GM19463 (cell line): ENCODE data around the gene PATJ.

Experiments
- ATAC-seq: cut with Tn5 transposase; IDR thresholded peaks from one replicate; pipeline ENCODE4 v1.9.1; 2021; ENCODE audit warnings: mild to moderate bottlenecking, moderate library complexity; ENCODE audit not compliant: unreplicated experiment

Gene PATJ

GRCh38 chr1:62040973-62041372 lies 298.7 kb downstream of the PATJ start:
- ATAC-seq, result no peak

GRCh38 chr1:62043154-62043553 lies 300.9 kb downstream of the PATJ start:
- ATAC-seq, result no peak

- ATAC-seq, result no peak
Measured at GRCh38 chr1:62045574-62045973, 303.3 kb downstream of the PATJ start.

GRCh38 chr1:62046927-62047326 lies 304.6 kb downstream of the PATJ start:
- ATAC-seq, result no peak

- ATAC-seq, result no peak
Measured at GRCh38 chr1:62050165-62050564, 307.9 kb downstream of the PATJ start.

- no peak for ATAC-seq
Measured at GRCh38 chr1:62052946-62053345, 310.7 kb downstream of the PATJ start.

GRCh38 chr1:62054188-62054587 lies 311.9 kb downstream of the PATJ start:
- no peak for ATAC-seq

- no peak for ATAC-seq
Measured at GRCh38 chr1:62057230-62057629, 314.9 kb downstream of the PATJ start.

- no peak for ATAC-seq
Measured at GRCh38 chr1:62057641-62058290, 315.5 kb downstream of the PATJ start.

GRCh38 chr1:62058956-62059355 lies 316.7 kb downstream of the PATJ start:
- no peak for ATAC-seq

- ATAC-seq, result no peak
Measured at GRCh38 chr1:62062087-62062486, 319.8 kb downstream of the PATJ start.

GRCh38 chr1:62064829-62065407 lies 322.6 kb downstream of the PATJ start:
- no peak for ATAC-seq

GRCh38 chr1:62066713-62067112 lies 324.4 kb downstream of the PATJ start:
- no peak for ATAC-seq

- no peak for ATAC-seq
Measured at GRCh38 chr1:62068416-62068843, 326.1 kb downstream of the PATJ start.

- ATAC-seq, result no peak
Measured at GRCh38 chr1:62068978-62069377, 326.7 kb downstream of the PATJ start.

GRCh38 chr1:62070384-62071011 lies 328.2 kb downstream of the PATJ start:
- ATAC-seq, result no peak

- ATAC-seq, result no peak
Measured at GRCh38 chr1:62071695-62072094, 329.4 kb downstream of the PATJ start.

- ATAC-seq, result no peak
Measured at GRCh38 chr1:62076286-62076685, 334.0 kb downstream of the PATJ start.

- ATAC-seq, result no peak
Measured at GRCh38 chr1:62077821-62078220, 335.5 kb downstream of the PATJ start.

GRCh38 chr1:62082456-62083363 lies 340.4 kb downstream of the PATJ start:
- ATAC-seq, result peak; percentile 67

GRCh38 chr1:62084310-62084890 lies 342.1 kb downstream of the PATJ start:
- ATAC-seq, result no peak
